PC-9 (cell line): ENCODE results near the gene RTN4R.

Experiments
- EZH2 ChIP-seq: fragments of 200-600 bp; sonication (generic); IDR thresholded peaks from 2 replicates; pipeline ENCODE4 v1.8.0; 2017; ENCODE audit warnings: antibody characterized with exemption, low read depth
- TF ChIP-seq, protein P1 (sequence below): fragments of 200-600 bp; sonication (generic); conservative IDR thresholded peaks from 2 replicates; pipeline ENCODE4 v1.6.1; 2017; ENCODE audit warnings: mixed run types, antibody characterized with exemption, mild to moderate bottlenecking, moderate library complexity

DNA sequence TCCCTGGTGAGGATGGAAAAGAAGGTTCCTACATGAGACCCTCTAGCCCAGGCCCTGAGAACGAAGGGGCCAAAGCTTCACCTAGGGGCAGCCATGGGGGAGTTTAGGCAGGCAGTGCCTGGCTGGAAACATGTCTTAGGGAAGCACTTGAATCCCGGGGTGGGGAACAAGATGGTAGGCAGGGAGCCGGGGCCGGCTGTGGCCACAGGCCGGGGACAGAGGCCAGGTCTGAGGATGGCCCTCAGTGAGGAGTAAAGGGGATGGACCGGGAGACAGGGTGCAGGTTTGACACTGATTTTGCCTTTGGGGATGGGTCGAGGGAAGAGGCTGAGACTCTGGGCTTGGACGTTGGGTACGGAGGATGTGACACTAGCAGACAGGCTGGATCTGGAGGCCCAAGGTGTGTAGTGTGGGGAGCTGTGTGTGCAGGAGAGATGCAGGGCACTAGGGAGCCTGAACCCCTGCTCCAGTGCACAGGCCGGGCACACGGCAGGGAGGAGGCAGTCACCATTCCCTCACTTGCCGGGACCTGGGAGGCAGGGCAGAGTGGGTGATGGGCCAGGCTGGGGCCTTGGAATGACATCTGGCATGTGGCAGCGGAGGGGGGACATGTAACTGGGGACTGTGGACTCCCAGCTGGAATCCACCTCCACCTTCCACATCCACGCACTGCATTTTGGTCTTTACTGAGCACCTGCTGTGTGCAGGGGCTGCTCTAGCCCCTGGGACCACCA lies 6.1 kb downstream of the RTN4R start:
- no peak for TF ChIP-seq EZH2
- TF ChIP-seq, protein P1, sequence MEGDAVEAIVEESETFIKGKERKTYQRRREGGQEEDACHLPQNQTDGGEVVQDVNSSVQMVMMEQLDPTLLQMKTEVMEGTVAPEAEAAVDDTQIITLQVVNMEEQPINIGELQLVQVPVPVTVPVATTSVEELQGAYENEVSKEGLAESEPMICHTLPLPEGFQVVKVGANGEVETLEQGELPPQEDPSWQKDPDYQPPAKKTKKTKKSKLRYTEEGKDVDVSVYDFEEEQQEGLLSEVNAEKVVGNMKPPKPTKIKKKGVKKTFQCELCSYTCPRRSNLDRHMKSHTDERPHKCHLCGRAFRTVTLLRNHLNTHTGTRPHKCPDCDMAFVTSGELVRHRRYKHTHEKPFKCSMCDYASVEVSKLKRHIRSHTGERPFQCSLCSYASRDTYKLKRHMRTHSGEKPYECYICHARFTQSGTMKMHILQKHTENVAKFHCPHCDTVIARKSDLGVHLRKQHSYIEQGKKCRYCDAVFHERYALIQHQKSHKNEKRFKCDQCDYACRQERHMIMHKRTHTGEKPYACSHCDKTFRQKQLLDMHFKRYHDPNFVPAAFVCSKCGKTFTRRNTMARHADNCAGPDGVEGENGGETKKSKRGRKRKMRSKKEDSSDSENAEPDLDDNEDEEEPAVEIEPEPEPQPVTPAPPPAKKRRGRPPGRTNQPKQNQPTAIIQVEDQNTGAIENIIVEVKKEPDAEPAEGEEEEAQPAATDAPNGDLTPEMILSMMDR = no peak
